Measurements from ENCODE around the gene BRF1. TPM values are rescaled to one million over a fixed set of nuclear protein-coding genes. Genes with fewer than 3 reads are reported as not detected.

BRF1 gene
- total and polyA plus RNA-seq, 2 experiments from 2014 or later: 23.6 to 35.9 TPM

GRCh38 chr14:105178868-105179140 lies 122.0 kb downstream of the BRF1 start:
- Histone ChIP-seq H3K4me1 (ENCODE audit: insufficient read depth) (peaks cover 8% of the 10 kb centered on the region), H3K27me3 (no peaks in the 10 kb centered on the region), H3K79me2 (peaks cover 11% of the 10 kb centered on the region), H3K27ac (no peak overlapping the region), H3K4me3 (no peak overlapping the region), H4K20me1 (ENCODE audit: insufficient read depth, poor library complexity, severe bottlenecking) (peaks cover 5% of the 10 kb centered on the region), H3K9me2 (replicated peaks; ENCODE audit: insufficient read depth) (no peaks in the 10 kb centered on the region), H2AFZ (no peak overlapping the region), H3K36me3 (replicated peaks; ENCODE audit: insufficient read depth, low read depth) (no peaks in the 10 kb centered on the region), H3K4me2 (no peak overlapping the region), H3K9me3 (ENCODE audit: low read depth) (no peaks in the 10 kb centered on the region)
- DNase-seq (ENCODE audit: low spot score): no peak
- WGBS (ENCODE audit: low lambda C conversion rate, missing lambda C conversion rate): 100% methylated on average over 8 of the region's 11 CpGs
- TF ChIP-seq CTCF (IDR thresholded peaks at IDR 0.05; ENCODE audit: poor library complexity) (no peak), EZH2 (IDR thresholded peaks at IDR 0.05; ENCODE audit: borderline replicate concordance) (no peak), EZH2phosphoT487 (IDR thresholded peaks at IDR 0.05; ENCODE audit: low read depth, severe bottlenecking, unreplicated experiment) (no peak)

- Histone ChIP-seq H3K4me1 (ENCODE audit: insufficient read depth) (peaks cover 8% of the 10 kb centered on the region), H3K36me3 (replicated peaks; ENCODE audit: insufficient read depth, low read depth) (no peaks in the 10 kb centered on the region), H3K27me3 (no peaks in the 10 kb centered on the region), H3K9me3 (ENCODE audit: low read depth) (no peaks in the 10 kb centered on the region), H4K20me1 (ENCODE audit: insufficient read depth, poor library complexity, severe bottlenecking) (peaks cover 5% of the 10 kb centered on the region), H3K4me3 (no peak overlapping the region), H3K9me2 (replicated peaks; ENCODE audit: insufficient read depth) (no peaks in the 10 kb centered on the region), H3K4me2 (no peak overlapping the region), H2AFZ (no peak overlapping the region), H3K27ac (no peak overlapping the region), H3K79me2 (peaks cover 11% of the 10 kb centered on the region)
- TF ChIP-seq EZH2 (IDR thresholded peaks at IDR 0.05; ENCODE audit: borderline replicate concordance): no peak
- no peak for TF ChIP-seq EZH2phosphoT487 (IDR thresholded peaks at IDR 0.05; ENCODE audit: low read depth, severe bottlenecking, unreplicated experiment)
- no peak for TF ChIP-seq CTCF (IDR thresholded peaks at IDR 0.05; ENCODE audit: poor library complexity)
- WGBS (ENCODE audit: low lambda C conversion rate, missing lambda C conversion rate): 91% methylated on average over 13 of the region's 19 CpGs
- no peak for DNase-seq (ENCODE audit: low spot score)
Observed at GRCh38 chr14:105178069-105178867, 122.5 kb downstream of the BRF1 start.

- H3K27me3 ChIP-seq: no peaks in the 10 kb centered on the region
- peaks cover 5% of the 10 kb centered on the region for H4K20me1 ChIP-seq (ENCODE audit: insufficient read depth, poor library complexity, severe bottlenecking)
- no peak overlapping the region for H3K4me3 ChIP-seq
- no peak overlapping the region for H3K4me2 ChIP-seq
- peaks cover 11% of the 10 kb centered on the region for H3K79me2 ChIP-seq
- TF ChIP-seq EZH2 (IDR thresholded peaks at IDR 0.05; ENCODE audit: borderline replicate concordance) (no peak), CTCF (IDR thresholded peaks at IDR 0.05; ENCODE audit: poor library complexity) (no peak), EZH2phosphoT487 (IDR thresholded peaks at IDR 0.05; ENCODE audit: low read depth, severe bottlenecking, unreplicated experiment) (no peak)
- no peak overlapping the region for H2AFZ ChIP-seq
- DNase-seq (ENCODE audit: low spot score): no peak
- no peaks in the 10 kb centered on the region for H3K36me3 ChIP-seq (replicated peaks; ENCODE audit: insufficient read depth, low read depth)
- H3K4me1 ChIP-seq (ENCODE audit: insufficient read depth): peaks cover 8% of the 10 kb centered on the region
- 82% methylated on average over 11 of the region's 11 CpGs for WGBS (ENCODE audit: low lambda C conversion rate, missing lambda C conversion rate)
- H3K9me2 ChIP-seq (replicated peaks; ENCODE audit: insufficient read depth): no peaks in the 10 kb centered on the region
- no peak overlapping the region for H3K27ac ChIP-seq
- no peaks in the 10 kb centered on the region for H3K9me3 ChIP-seq (ENCODE audit: low read depth)
Observed at GRCh38 chr14:105177082-105177481, 123.7 kb downstream of the BRF1 start.

Measured in hepatocyte (in vitro differentiated cells).